Measurements from ENCODE around the gene HSPBAP1.
"Not testable (repeated sequence)": the region's sequence is repeated elsewhere in the genome, so short reads cannot be mapped to it uniquely, and the experiment has no call there.

The HSPBAP1 gene

DNA sequence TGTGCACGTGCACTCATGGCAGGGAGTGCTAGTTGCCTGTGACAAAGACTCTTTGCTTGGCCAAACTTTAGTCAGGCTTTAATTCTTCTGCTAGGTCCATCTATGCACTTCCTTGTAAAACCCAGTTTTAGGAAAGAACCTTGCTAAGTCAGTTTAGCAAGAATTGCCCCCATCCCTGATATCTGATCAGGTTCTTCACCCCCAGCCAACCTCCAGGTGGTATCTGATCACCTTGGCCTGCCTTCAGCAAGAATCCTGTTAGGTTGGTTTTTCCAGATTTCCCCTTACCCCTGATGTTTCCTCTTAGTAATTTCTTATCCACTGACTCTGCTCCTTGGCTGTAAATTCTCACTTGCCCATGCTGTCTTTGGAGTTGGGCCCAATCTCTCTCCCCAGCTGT lies 8.4 kb downstream of the HSPBAP1 start:
- no peak for DNase-seq (ENCODE audit: low read depth)

DNA sequence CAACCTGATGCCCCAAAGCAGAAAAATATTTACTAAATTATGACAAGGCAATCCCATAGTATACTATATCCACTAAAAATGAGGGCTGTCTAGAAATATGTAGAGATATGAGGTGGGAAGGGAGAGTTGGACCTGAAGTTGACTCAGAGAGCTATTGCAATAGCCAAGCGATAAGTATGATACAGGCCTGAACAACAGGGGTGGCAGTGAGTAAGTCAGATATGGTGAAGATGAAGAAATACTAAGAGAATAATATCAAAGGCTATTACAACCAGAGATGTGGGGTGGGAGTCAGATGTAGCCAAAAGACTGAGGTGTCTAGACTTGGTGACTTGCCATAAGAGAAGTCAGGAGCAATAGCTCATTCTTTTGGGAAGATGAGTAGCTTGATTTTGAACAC lies 9.2 kb downstream of the HSPBAP1 start:
- no peak for DNase-seq (ENCODE audit: low read depth)

DNA sequence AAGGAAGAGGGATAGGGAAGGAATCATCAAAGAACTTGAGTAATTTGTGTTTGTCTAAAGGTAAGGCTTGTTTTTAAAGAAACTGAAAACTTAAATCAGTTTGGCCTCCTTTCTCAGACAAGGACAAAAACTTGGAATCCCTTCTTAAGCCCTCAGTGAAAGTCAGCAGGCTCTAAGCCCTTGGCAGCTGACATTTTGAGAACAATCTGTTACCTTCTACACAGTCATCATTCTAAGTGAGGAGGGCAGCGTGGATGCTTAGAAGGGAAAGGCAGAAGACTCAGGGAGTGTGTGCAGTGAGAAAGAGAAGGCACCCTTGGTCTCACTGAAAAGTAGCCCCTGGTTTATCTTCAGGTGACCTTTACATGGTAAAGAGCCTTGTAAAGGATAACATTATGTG lies 10.8 kb downstream of the HSPBAP1 start:
- DNase-seq (ENCODE audit: low read depth) = no peak

DNA sequence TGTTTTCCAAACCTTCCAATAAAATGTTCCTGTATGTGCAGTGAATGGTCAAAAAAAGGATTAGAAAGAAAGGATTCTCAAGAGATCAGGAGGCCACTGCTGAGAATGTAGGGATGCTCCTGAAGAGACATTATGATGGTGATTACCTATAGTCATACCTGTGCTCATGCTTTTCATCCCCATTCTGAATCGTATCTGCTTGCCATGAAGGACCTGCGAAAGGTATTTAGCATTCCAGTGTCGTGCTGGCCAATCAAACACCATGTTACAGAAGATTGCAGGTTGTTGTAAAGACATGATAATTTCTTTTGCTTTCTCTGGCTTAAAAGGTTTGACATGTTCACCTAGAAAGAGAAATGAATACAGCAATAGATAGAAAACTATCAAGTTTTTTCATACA lies 16.1 kb downstream of the HSPBAP1 start:
- DNase-seq (ENCODE audit: low read depth) = no peak

DNA sequence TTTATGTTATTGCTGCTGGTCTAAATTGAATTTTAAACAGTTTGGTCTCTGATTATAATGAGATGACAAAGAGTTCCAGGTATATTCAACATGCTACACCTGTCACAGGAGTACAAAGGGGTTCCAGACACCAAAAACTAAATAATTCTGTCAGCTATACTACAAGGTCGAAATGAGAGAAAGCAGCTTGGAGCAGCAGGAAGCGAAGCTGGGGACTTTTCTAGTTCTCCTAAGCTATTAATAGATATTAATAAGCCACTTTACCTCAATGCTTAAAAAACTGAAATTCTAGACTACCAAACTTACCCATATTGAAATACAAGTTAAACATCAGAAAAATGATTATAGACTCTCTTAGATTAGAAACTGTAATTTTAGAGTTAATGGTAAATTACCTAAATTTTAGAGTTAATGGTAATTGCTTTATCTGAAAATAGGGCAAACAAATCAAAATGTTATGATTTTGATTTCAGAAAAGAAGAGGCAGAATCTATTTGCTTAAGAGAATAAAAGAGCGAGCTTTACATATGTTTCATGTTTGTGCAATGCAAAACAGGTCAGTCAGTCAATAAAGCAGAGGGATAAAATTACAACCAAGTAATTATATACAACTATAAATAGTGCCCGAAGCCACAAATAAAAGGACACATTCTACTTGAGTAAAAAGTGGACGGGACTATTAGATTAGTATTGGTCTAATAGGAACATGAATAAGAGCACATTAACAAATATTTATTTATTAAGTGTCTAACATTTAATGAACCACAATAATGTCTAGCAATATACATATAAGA lies 16.8 kb downstream of the HSPBAP1 start:
- no peak for DNase-seq (ENCODE audit: low read depth)

DNA sequence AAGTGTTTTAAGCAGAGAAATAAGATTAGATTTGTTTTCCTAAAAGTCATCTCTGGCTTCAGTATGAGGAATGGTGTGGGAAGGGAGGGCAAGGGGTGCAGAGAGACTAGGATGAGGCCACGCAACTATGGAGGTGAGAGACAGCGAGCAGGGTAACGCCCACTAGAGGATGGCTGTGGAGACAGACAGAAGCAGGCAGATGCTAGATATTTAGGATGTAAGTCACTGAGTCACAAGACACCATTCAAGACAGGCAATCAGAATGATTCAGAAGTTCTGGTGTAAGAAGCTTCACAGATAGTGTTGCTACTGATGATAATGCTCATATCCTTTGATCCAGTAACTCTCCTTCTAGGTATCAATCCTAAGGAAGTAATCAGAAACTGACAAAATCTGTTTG lies 19.1 kb downstream of the HSPBAP1 start:
- DNase-seq (ENCODE audit: low read depth) = no peak

DNA sequence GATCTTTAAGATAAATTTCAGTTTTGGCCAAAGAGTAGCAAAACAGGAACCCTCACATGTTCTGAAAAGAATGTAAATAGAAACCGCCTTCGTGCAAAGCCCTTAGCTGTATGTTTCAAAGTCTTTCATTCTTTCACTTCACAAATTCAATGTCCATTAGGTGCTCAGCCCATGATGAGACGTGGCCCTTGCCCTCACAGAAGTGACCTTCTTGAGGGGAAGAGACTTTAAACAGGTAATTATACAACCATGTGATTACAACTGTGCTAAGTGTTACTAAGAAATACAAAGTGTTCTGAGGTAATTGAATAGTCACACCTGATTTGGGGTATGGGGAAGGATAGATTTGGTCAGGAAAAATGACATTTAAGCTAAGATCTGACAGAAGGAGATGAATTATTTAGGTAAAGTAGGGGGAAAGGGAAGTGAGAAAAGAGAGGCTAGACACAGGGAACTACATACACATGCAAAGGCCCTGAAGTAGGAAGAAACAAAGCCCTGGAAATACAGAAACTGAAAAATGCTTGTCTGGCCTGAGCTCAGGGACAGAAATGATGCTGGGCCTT lies 19.6 kb downstream of the HSPBAP1 start:
- DNase-seq (ENCODE audit: low read depth) = no peak

DNA sequence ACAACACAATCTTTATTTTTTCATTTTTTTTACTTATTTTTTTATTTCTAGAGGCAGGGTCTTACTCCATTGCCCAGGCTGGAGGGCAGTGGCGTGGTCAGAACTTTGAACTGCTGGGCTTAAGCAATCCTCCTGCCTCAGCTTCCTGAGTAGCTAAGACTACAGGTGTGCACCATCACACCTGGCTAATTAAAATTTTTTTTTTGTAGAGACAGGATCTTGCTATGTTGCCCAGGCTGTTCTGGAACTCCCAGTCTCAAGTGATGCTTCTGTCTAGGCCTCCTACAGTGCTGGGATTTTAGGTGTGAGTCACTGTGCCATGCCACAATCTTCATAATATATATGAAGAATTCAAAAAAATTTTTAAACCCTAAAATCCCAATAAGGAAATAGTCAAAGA lies 20.8 kb downstream of the HSPBAP1 start:
- DNase-seq (ENCODE audit: low read depth) = no peak

DNA sequence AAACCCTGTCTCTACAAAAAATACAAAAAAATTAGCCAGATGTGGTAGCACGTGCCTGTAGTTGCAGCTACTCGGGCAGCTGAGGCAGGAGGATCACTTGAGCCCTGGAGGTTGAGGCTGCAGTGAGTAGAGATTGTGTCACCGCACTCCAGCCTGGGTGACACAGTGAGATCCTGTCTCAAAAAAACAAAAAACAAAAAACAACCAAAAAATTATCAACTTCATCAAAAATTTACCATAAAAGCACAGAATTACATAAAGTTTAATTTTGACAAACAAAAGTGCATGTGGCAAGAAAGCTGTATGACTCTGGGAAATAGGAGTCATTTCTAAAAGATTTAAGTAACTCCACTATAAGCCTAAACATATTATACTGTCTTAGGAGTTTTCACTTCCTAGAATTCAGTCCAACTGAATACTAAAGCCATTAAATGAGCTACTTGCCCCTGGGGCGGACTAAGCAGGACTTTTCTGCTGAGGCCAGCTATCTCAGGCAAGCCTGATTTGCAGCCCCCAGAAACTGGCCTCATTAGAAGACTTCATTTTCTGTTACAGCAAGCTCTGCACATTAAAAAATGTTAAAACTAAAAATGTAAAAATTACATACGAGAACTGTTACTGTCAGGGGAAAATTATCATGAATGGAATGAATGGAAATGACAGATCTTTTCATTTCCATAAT lies 23.0 kb downstream of the HSPBAP1 start:
- DNase-seq (ENCODE audit: low read depth) = no peak

DNA sequence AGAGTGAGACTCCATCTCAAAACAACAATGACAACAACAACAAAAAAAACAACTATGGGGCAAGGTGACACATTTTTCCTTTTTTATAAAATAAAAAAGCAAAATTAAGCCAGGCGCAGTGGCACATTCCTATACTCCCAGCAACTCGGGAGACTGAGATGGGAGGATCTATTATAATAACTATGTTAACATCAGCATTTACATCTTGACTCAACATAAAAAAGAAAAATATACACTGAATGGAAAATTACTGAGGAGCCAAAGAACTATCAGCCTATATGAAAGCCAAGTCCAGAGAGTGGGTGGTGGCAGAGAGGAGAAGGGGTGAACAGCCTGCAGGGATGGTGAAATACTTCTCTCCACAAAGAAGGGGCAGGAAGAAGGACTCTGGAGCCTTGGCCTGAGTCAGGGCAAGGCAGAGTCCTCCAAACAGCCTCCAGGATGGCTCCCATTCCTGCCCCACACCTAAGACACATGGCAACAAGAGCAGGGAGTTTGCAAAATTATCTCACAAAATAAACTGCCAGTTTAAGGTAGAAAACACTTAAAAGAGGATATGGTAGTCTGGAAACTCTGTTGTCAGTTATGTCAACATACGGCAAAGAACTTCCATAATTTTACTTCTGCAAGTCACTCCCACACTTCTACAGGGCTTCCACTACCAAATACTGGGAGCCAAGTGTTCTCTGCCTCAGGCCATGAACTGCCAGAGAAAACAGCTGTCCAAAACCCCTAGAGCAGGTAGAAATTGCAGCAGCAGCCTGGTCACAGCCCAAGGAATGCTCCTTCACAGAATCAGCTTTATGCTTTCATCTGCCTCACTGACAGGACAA lies 25.9 kb downstream of the HSPBAP1 start:
- DNase-seq (ENCODE audit: low read depth) = no peak

DNA sequence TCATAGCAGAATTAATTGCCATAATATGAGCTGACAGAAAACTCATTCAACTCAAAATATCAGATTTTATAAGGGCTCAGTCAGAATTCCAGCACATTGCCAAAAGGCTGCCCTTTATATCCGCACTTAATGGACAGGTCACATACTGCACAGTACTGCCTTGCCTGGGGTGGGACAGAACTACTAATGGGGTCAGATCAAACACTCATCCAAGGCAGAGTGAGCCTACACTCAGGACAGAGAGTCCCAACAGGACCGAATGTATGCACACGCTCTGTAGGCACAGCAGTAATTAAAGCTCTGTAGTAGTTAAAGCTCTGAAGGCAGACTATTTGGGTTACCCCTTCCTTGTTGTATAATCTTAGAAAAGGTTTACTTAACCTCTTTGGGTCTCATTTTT lies 27.2 kb downstream of the HSPBAP1 start:
- DNase-seq (ENCODE audit: low read depth) = no peak

DNA sequence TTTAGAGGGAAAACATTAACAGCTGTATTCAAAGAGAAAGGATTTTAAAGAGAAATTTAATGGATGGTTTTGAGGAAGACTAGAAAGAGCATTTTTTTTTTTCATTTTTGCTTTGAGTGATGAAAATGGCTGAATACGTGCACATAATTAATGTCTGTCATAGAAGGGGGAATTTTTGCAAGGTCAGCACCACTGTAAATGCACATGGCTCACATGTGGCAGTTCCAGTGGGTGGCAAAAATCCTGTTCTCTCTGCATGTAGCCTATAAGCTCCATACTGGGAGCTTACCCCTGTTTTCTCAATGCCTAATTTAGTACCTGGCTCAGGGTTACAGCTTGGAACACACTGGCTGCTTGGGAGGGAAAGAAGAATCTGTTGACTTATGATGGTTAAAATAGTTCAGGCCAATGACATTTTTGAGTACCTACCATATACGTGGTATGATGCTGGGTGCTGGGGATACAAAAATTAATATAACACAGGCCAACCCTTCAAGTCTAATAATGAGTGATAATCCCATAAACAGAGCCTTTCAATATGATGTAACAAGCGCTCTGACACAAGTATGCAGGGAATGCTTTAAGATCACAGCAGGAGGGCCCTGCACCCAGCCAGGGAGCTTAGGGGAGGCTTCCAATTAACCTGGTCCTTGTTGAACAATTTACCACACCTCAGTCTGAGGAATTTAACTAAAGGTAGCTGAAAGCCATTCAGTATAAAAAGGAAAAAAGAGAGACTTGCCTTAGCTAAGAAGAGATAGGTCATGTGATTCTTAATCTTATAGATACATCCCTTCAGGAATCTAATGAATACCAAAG lies 33.0 kb downstream of the HSPBAP1 start:
- DNase-seq (ENCODE audit: low read depth) = no peak

DNA sequence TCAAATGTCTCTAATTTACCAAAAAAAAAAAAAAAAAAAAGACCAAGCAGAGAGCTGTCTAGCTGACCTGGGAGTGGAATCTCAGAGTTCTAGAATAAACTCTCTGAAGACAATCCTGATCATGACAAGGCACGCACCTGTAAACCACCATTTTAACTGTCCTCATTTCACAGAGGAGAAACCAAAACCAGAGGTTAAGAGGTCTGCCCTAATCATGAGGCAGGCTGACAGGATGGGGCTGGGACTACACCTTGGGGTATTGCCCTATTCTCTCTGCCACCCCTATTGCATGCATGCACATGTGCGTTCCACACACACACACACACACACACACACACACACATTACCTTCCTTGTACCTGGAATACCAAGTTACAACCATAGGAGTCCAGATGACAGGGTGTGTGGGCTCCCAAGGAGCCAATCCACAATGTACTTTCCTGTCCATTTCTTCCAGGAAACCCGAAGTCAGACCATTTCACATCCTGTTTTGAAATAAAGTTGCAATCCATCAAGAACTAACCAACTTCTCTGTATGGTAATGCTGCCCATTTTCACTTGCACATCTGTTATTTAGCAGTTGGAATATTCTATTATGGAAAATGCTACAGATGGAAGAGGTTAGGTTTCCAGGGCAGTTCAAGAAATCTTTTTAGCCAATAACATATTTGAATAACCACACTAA lies 34.6 kb downstream of the HSPBAP1 start:
- DNase-seq (ENCODE audit: low read depth) = no peak

DNA sequence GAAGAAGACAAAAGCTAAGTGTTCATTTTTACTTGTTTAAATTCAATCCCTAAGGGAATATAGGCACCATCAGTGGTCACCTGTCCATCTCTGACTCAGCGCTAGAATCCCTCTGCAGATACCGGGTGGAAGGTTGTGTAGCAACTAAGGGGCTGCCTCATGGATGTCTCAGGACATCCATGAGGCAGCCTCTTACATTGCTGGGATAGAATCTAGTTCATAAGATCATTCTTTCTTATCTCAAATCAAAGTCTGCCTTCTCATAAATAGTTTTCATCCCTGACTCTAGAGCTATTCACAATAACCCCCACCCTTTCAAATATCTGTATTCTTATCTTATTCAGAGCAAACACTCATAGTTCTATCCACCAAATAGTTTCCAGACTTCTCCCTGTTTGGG lies 38.1 kb downstream of the HSPBAP1 start:
- DNase-seq (ENCODE audit: low read depth) = no peak

DNA sequence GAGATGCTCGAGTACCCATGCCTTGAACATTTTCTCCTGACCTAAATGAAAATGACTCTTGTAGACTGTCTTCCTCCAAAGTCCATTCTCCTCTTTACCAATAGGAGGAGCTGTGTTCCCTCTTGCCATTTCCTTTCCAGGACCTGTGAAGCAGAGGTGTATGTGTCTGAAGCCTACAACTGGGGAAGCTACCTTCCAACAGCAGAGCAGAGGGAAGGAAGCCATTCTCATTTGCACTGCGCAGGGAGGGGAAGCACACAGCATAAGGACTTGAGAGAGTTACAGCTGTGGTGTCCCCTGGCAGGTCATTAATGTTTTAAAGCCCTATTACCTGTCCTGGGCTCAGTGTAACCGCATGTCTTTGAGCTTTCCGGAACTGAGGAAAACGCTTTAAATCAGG lies 38.7 kb downstream of the HSPBAP1 start:
- no peak for DNase-seq (ENCODE audit: low read depth)

DNA sequence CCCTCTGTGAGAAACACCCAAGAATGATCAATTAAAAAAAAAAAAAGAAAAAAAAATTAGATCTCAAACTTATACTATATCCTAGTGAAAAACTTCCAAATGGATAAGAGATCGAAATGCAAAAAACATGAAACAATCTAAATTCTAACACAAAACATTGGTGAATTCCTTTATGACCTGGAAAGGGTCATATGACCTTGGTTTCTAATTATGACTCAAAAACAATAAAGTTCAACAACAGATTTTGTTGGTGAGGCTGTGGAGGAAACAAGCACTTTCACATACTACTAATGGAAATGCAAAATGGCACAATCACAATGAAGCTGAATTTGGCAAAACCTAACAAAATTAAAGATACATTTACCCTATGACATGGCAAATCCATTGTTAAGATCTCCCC lies 45.3 kb downstream of the HSPBAP1 start:
- no peak for DNase-seq (ENCODE audit: low read depth)

DNA sequence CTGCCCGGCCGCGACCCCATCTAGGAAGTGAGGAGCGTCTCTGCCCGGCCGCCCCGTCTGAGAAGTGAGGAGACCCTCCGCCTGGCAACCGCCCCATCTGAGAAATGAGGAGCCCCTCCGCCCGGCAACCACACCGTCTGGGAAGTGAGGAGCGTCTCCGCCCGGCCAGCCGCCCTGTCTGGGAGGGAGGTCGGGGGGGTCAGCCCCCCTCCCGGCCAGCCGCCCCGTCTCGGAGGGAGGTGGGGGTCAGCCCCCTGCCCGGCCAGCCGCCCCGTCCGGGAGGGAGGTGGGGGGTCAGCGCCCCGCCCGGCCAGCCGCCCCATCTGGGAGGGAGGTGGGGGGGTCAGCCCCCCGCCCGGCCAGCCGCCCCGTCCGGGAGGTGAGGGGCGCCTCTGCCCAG lies 46.3 kb downstream of the HSPBAP1 start:
- DNase-seq (ENCODE audit: low read depth) = not testable (repeated sequence)

DNA sequence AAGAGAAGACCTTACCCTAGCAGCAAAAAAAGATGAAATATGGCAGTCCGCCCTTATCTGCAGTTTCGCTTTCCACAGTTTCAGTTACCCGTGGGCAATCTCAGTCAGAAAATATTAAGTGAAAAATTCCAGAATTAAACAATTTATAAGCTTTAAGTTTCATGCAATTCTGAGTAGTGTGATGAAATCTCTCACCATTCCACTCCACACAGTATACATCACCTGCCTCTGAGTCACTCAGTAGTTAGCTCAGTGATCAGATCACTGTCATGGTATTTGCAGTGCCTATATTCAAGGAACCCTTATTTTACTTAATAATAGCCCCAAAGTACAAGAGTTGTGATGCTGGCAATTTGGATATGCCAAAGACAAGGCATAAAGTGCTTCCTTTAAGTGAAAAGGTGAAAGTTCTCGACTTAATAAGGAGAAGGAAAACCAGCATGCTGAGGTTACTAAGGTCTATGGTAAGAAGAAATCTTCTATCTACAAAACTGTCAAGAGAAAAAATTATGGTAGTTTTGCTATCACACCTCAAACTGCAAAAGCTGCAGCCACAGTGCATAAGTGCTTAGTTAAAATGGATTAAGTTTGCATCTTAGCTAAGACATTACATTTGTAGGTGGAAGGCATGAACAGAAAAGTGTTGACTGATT lies 48.1 kb downstream of the HSPBAP1 start:
- no peak for DNase-seq (ENCODE audit: low read depth)

DNA sequence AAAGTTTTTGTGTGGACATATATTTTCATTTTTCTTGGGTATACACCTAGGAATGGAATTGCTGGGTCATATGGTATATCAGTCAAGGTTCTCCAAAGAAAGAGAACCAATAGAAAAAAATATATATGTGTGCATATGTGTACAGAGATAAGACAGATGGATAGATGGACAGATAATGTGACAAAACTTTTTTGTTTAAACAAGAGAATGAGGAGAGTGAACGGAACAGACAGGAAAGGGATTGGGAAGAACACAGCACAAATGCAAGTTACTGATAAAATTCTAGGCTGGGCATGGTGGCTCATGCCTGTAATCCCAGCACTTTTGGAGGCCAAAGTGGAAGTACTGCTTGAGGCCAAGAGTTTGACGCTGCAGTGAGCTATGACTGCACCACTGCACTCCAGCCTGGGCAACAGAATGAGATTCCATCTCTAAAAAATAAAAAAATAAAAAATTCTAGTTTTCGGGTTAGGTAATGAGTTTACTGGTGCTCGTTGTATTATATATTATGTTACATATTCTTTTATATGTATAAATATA lies 50.0 kb downstream of the HSPBAP1 start:
- DNase-seq (ENCODE audit: low read depth) = no peak

DNA sequence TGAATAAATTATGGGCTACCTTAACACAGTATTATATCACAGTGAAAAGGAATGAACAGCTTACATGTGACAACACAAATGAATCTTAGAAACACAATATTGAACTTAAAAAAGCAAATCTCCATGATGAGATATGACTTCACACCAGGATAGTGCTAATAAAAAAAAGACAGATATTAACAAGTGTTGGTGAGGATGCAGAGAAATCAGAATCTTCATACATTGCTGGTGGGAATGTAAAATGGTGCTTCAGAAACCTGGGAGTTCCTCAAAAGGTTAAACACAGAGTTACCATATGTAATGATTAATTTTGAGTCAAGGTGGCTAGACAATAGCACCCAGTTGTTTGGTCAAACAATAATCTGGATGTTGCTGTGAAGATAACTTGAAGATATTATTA lies 51.4 kb downstream of the HSPBAP1 start:
- DNase-seq (ENCODE audit: low read depth) = no peak

Data from stimulated activated CD8-positive, alpha-beta memory T cell treated with anti-CD3 and anti-CD28 coated beads, Interleukin-15, amount 100 ng/mL, for 24 hours (primary cell).